Effector memory CD4-positive, alpha-beta T cell (primary cell): ENCODE results near the gene PDE4D.
"Not testable (repeated sequence)": the region's sequence is repeated elsewhere in the genome, so short reads cannot be mapped to it uniquely, and the experiment has no call there.

Experiments
- DNase-seq, 3 donors: peaks; one replicate each; pipeline ENCODE4 v3.0.0-alpha.2; 2020
- H3K27ac ChIP-seq: 2 replicates; pipeline ENCODE4 v1.7.0; 2013; ENCODE audit warnings: mild to moderate bottlenecking, low read length, moderate library complexity; ENCODE audit not compliant: insufficient read depth, poor library complexity, severe bottlenecking
- H3K27me3 ChIP-seq: replicated peaks from 2 replicates; pipeline ENCODE4 v1.7.0; 2013; ENCODE audit warnings: mild to moderate bottlenecking, low read length; ENCODE audit not compliant: insufficient read depth, control insufficient read depth, poor library complexity, severe bottlenecking
- H3K36me3 ChIP-seq: 2 replicates; pipeline ENCODE4 v1.7.0; 2013; ENCODE audit warnings: mild to moderate bottlenecking, low read length, moderate library complexity; ENCODE audit not compliant: control insufficient read depth, insufficient read depth
- H3K4me1 ChIP-seq: 2 replicates; pipeline ENCODE4 v1.7.0; 2013; ENCODE audit warnings: low read length, mild to moderate bottlenecking; ENCODE audit not compliant: control insufficient read depth, insufficient read depth, poor library complexity, severe bottlenecking
- H3K4me3 ChIP-seq: 2 replicates; pipeline ENCODE4 v1.7.0; 2013; ENCODE audit warnings: low read length, low read depth, mild to moderate bottlenecking; ENCODE audit not compliant: insufficient read depth, poor library complexity, severe bottlenecking
- H3K9me3 ChIP-seq: 2 replicates; pipeline ENCODE4 v1.7.0; 2013; ENCODE audit warnings: mild to moderate bottlenecking, low read length, moderate library complexity; ENCODE audit not compliant: control insufficient read depth

PDE4D gene

DNA sequence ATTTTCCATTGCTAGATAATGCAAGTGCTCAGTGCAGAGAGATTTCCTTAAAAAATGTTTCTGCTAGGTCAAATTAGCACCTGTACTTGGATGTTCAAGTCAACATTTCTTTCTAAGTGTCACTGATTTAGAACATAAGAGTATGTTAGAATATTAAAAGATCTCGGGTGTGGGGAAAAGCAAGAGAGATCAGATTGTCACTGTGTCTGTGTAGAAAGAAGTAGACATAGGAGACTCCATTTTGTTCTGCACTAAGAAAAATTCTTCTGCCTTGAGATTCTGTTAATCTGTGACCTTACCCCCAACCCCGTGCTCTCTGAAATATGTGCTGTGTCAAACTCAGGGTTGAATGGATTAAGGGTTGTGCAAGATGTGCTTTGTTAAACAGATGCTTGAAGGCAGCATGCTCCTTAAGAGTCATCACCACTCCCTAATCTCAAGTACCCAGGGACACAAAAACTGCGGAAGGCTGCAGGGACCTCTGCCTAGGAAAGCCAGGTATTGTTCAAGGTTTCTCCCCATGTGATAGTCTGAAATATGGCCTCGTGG is 429.8 kb downstream of the PDE4D start:
- not testable (repeated sequence) for H3K4me3 ChIP-seq, H3K36me3 ChIP-seq, DNase-seq, H3K27ac ChIP-seq, H3K4me1 ChIP-seq, H3K27me3 ChIP-seq, H3K9me3 ChIP-seq

DNA sequence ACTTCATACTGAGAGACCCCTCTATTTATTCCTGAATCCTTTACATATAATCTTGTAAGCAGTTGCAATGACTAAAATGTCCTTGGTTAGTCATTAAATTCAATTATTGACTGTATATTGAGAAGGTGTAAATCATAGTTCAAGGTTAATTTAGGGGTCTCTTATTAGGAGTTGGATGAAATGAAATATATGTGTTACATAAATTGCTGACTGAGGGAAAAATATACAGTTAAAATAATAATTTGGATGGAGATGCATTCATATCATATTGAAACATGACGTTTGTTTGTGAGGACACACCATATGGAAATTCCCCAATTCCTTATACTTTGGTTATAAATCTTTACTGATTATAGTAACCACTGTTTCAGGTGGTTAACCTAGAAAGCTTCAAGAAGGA is 430.6 kb downstream of the PDE4D start:
- Histone ChIP-seq H3K36me3 (no peaks in the 10 kb centered on the region), H3K27ac (no peak overlapping the region), H3K4me1 (no peaks in the 10 kb centered on the region), H3K9me3 (no peaks in the 10 kb centered on the region), H3K27me3 (no peaks in the 10 kb centered on the region), H3K4me3 (no peak overlapping the region)
- no peak for DNase-seq

DNA sequence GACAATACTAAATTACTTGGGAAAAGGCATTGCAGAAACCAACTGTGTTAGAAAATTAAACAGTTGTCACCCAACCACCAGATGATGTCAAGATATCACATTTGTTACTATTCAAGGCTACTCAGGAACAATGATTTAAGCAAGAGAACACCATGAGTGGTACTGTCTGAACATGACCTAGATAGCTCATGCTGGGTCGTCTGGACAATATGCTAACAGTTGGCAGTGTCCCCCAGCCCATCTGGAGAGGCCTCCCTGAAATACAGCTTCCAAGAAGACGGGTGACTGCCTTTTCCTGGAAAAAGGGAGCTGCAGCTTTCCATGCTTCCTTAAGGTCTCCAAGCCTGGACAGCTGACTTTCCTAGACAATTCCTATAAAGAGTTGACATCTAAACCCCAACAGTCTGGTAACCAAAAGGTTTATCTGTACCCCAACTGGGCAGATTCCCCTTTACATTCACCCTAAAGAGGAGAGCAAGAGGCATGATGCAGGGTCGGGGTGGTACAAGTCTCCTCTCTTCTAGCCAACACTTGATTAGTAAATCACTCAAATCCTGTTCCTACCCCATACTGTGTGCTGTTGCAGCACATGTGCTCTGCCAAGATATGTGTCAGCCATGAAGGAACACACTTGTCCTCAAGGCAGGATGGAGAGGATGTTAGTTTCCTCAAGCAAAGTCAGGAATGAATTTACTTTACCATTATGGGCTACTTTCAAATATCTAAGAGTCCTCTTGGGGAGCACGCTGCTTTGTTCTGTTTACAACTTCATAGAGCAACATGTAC is 433.0 kb downstream of the PDE4D start:
- Histone ChIP-seq H3K4me1 (no peaks in the 10 kb centered on the region), H3K36me3 (no peaks in the 10 kb centered on the region), H3K27me3 (no peaks in the 10 kb centered on the region), H3K4me3 (no peak overlapping the region), H3K9me3 (no peaks in the 10 kb centered on the region), H3K27ac (no peak overlapping the region)
- no peak for DNase-seq

DNA sequence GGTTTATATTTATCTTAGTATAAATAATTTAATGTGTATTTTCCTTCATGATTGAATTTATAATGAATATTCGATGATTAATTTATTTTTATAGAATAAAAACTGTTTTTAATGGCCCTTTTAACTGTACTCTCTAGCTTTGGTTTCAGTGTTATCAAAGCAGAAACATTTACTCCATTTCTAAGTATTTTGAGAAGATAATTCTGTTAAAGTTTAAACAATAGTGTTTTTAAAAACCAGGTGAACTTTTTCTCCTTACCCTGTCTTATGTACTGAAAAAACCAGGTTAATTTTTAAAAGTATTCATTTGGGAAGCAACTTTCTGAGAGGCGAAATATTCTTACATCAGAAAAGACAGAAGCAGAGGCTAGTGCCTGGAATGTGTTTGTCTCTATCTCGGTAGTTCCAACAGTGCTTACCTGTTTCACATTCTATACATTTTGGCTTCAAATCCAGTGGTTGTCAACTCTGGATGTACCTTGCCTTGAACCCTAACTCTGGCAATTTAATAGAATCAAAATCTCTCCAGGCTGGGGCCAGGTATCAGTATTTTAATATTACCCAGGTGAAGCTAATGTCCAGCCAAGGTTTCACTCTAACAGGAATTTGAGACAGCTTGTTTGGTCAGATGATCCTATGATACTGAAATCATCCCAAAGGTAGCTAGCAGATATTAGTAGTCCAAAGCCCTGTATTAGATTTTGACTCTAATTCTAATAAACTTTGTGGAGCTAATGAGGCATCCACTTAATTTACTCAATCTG is 434.4 kb downstream of the PDE4D start:
- DNase-seq = no peak
- no peaks in the 10 kb centered on the region for H3K4me1 ChIP-seq
- H3K4me3 ChIP-seq = no peak overlapping the region
- no peaks in the 10 kb centered on the region for H3K27me3 ChIP-seq
- no peaks in the 10 kb centered on the region for H3K36me3 ChIP-seq
- H3K9me3 ChIP-seq = no peaks in the 10 kb centered on the region
- no peak overlapping the region for H3K27ac ChIP-seq

DNA sequence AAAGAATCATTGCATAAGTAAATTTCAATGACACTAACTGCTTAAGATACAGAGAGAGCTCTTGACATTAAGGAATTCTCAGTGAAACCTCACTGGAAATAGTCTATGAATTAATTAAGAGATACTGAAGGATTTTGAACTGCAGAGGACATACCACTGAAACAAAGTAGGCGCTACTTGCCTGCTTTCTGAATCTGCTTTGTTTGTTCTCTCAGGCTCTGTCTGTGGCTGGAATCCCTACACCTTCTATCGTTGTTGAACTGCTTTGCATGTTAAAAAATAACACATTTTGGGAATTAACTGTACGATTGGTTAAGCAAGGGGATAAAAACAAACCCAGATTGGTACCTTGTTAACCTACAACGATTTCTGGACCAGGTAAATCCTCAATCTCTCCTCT is 435.2 kb downstream of the PDE4D start:
- Histone ChIP-seq H3K9me3 (no peaks in the 10 kb centered on the region), H3K4me1 (no peaks in the 10 kb centered on the region), H3K36me3 (no peaks in the 10 kb centered on the region), H3K27me3 (no peaks in the 10 kb centered on the region), H3K4me3 (no peak overlapping the region), H3K27ac (no peak overlapping the region)
- DNase-seq = no peak

DNA sequence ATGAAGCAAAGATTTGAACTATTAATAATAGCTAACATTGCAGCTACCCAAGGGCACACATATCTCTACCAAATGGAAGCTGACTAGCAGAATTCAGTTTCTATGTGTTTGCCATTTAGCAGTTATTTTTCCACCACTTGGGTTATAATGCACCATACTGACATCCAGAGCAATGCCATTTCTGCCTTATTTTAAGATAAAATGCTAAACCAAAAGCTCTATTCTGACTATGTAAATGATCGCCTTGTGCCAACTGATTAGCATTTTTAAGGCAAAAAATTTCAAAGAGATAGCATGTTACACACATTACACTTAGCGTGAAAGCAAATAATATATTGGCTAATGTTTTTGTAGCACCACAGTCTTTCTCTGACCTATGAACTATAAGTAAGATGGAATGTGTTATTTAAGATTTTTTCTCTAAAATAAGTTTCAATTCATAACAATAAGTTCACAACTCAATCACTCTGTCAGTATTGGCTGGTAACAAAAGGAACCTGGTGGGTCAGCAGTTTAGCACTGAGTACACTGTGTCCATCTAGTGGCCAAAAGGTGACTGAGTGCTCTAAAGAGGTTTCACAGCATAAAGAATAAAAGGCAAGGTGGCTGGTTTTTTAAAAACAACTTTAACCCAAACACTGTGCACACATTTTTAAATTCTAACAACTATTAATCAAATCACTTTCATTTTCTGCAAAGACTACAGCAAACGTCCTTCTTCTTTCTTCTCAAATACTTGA is 443.5 kb downstream of the PDE4D start:
- Histone ChIP-seq H3K4me3 (no peak overlapping the region), H3K27me3 (no peaks in the 10 kb centered on the region), H3K4me1 (no peaks in the 10 kb centered on the region), H3K9me3 (no peaks in the 10 kb centered on the region), H3K36me3 (no peaks in the 10 kb centered on the region), H3K27ac (no peak overlapping the region)
- DNase-seq = no peak

DNA sequence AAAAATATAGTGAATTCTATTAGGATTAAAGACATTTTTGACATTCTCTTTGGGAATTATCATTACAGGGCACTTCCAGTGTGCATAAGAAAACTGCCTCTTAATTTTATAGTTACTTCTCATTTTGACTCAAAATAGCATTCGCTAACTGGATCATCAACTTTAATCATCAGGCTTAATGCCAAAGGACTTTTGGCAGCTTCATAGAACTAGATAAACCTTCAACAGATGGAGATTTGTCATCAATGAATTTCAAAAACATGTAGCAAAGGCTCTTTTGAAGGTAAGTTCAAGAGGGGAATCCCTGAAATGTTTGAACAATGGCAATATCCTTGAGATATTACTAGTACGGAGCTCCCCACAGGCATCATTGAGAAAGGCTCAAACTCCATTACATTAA is 447.2 kb downstream of the PDE4D start:
- Histone ChIP-seq H3K27ac (no peak overlapping the region), H3K4me3 (no peak overlapping the region), H3K36me3 (no peaks in the 10 kb centered on the region), H3K9me3 (no peaks in the 10 kb centered on the region), H3K4me1 (no peaks in the 10 kb centered on the region), H3K27me3 (no peaks in the 10 kb centered on the region)
- DNase-seq = no peak

DNA sequence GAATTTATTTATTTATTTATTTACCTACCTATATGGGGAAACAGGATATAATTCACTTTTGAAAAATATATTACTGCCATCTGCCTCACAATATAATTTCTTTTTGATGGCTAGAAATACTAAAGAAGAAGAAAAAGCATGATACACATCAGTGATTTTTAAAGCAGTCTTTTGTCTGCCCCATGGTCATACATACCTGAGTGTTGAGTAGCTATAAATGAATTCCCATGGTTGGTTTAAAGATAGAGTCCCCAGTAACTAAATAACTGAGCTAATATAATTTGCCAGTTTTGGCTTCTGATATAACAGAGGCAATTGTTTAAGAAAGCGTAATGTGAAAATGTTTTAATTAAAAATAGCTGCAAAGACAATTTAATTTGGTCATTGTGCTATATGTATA is 447.8 kb downstream of the PDE4D start:
- no peak overlapping the region for H3K4me3 ChIP-seq
- no peaks in the 10 kb centered on the region for H3K27me3 ChIP-seq
- no peak for DNase-seq
- no peaks in the 10 kb centered on the region for H3K36me3 ChIP-seq
- no peak overlapping the region for H3K27ac ChIP-seq
- no peaks in the 10 kb centered on the region for H3K4me1 ChIP-seq
- H3K9me3 ChIP-seq = no peaks in the 10 kb centered on the region

DNA sequence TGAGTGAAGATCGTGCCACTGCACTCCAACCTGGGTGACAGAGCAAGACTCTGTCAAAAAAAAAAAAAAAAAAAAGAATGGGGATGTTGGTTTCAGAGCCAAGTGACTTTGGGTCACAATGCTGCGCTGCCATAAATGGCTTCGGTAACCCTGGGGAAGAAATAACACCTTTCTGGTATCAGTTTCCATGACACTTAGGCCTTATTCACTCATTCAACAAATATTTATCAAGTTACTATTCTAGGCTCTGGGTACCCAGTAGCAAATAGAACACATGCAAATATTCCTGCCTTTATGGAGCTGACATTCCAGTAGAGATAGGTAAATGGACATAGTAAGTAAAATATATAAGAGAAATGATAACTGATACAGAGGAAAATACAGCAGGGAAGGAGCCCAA is 454.2 kb downstream of the PDE4D start:
- Histone ChIP-seq H3K27ac (no peak overlapping the region), H3K9me3 (no peaks in the 10 kb centered on the region), H3K27me3 (no peaks in the 10 kb centered on the region), H3K36me3 (no peaks in the 10 kb centered on the region), H3K4me1 (no peaks in the 10 kb centered on the region), H3K4me3 (no peak overlapping the region)
- no peak for DNase-seq

DNA sequence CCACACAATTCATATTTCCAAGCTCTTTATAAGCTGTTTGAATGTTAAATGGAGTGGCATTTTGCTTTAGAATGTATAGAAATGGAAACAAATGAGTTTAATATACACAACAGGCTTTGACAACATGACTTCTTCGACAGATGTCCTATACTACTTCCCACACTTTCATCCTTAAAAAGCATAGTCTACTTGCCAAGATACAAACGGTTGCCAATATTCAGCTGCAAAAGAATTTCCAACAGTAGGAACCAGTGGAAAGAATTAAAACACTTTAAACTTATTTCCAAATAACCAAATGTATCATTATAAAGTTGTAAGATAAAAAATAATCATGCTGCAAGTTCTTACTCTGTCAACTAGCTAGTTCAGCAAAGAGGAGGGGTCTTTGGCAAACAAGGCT is 456.4 kb downstream of the PDE4D start:
- H3K4me3 ChIP-seq = no peak overlapping the region

More for the DNA sequence above, 456.4 kb downstream of the PDE4D start:
- DNase-seq = no peak
- no peaks in the 10 kb centered on the region for H3K36me3 ChIP-seq
- no peaks in the 10 kb centered on the region for H3K27me3 ChIP-seq
- no peaks in the 10 kb centered on the region for H3K9me3 ChIP-seq
- H3K27ac ChIP-seq = no peak overlapping the region
- H3K4me1 ChIP-seq = no peaks in the 10 kb centered on the region
